Stromal cell of bone marrow (primary cell): ENCODE measurements around the gene UBR3.
"Not testable (repeated sequence)": the region's sequence is repeated elsewhere in the genome, so short reads cannot be mapped to it uniquely, and the experiment has no call there.

Experiments used
- DNase-seq: peaks from one replicate; pipeline ENCODE4 v3.0.0-alpha.2; 2012; ENCODE audit warnings: low read depth

The UBR3 gene

DNA sequence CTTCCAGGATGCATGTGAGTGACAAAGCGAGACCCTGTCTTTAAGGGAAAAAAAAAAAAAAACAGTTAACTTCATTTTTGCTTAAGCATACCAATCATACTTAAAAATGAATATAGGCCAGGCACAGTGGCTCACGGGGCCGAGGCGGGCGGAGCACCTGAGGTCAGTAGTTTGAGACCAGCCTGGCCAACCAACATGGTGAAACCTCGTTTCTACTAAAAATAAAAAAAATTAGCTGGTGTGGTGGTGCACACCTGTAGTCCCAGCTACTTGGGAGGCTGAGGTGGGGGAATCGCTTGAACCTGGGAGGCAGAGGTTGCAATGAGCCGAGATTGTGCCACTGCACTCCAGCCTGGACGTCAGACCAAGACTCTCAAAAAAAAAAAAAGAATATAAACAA lies 44.1 kb downstream of the UBR3 start:
- DNase-seq = not testable (repeated sequence)

DNA sequence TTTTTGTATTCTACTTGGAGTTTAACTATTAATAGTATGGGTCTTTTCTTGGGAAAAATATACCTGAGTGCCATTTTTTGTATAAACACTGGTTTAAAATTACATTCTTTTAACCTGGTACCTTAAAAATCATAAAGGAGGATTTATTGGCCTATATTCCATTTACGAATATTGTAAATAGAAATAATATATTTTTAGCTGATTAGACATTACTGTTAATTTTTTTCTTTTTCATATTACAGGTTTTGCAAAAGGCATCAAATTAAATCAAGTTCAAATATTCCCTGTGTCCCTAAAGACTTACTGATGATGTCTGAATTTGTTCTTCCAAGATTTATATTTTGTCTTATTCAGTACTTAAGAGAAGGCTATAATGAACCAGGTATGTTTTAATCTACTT lies 44.7 kb downstream of the UBR3 start:
- DNase-seq = no peak

DNA sequence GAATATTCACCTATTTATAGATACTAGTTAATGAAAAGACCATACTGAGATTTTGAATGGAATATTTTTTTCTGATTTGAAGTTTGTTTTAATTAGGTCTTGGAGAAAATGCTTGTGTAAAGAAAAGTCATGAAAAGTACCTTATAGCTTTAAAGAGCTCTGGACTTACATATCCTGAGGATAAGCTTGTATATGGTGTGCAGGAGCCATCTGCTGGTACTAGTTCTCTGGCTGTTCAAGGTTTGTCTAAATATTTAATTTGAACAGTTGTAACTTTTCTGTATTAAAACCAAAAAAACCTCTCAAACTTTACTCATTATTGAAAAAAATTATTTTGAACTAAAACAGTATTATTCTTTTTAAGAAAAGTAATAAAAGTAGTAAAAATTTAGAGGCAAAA lies 50.1 kb downstream of the UBR3 start:
- peak; percentile 8 for DNase-seq

DNA sequence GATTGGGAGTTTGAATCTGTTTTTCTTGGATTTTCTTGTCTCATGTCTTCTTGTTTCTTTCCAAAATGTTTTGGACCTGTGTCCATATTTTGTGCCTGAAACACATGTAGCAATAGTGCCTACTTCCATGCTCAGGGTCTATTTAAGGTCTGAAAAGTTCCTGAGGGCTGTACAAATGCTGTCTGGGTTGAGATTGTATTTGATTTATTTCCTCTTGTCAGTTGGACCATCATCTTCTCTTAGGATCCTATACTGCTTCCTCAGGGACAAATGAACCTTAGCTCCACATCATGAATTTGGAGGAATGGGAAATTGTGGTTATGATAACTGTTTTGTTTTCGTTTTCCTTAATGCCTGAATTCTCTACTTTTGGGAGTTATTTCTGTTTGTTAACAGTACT lies 59.9 kb downstream of the UBR3 start:
- no peak for DNase-seq

DNA sequence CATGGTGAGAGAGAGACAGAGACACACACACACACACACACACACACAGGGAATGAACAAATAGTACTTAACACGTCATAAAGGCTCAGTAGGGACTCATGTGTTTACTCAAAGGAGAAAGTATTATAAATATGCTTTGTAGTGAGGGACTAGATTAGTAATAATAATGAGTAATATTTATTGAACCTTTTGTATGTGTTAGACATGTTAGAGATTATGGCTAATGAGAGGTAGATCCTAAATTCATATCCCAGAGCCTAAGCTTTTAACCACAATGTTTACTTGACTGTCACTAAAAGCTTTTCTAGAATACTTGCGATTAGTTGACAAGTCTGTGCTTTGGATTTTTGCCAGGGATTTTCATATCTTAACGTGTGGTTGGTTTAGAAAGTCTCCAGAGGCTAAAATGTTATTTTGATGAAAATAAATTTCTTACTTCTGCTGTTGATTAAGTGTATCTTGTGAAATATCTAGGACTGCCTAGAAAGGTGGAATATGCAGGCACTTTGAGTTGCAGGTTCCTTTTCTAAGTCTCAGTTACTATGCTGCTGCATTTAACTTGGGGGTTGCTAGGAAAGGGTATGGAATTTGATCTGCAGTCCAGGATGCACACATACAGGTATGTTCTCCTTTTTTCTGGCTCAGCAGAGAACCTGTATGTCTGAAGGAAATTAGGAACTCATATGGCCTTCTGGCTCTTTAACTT lies 64.5 kb downstream of the UBR3 start:
- peak; percentile 10 for DNase-seq

DNA sequence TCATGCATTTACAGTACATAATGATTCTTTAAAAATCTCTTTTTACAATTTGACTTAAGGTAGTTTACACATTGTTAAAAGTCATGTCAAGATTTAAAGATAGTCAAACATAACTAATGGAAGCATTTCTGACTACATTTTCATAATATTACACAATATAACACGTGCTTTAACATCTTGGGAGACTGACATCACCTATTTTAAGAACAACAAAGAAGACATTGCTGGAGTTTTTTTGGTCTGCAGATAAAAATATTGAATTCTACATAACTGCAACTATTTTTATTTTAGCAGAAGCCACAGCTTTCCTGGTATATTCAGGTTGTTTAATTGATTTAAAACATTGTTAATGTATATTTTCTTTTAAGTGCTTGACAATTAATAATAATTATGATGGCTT lies 65.7 kb downstream of the UBR3 start:
- DNase-seq = no peak

DNA sequence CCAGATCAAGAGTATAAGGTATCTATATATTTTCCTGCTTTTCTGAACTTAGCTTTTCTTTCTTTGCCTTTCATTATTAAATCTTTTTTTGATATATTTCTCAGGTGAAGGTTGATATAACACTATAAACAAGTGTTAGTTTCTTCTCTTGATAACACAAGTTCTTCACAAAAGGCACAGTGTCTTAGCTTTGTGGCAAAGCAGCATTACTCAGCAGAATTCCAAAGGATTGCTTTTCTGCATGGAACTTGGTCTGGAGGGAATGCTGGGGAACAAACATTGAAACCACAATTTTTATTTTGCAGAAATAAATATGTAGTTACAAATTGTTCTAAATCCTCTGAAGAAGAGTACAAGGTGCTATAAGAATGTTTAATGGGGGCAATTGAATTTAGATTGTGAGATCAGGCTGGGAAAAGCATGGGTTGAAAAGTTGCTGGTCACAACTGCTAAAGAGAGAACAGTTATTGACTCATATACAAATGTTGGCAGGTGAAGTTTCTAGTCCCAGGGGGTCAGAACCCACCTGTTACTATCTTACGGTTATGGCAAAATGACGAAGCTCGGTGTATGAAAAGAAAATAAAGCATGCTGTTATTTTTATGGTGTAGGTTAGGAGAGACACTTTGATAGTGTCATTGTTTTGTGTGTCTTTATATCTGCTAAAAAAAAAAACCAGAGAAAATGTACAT lies 68.2 kb downstream of the UBR3 start:
- peak; percentile 9 for DNase-seq

DNA sequence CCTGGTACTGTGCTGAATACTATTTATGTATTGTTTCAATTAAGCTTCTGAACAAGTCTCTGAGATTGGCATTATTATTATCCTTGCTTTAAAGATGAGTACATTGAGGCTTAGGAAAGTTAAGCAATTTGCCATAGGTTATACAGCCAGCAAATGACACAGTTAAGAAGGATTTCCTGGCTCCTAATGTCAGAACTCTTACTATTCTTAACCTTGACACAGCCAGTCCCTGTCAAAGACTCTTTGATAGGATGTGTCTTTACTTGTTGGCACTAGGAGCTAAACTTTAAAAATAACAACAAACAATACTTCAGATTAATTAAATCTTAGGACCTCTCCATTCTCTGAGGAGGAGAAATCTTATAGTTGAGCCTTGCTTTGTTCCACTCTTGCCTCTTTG lies 70.6 kb downstream of the UBR3 start:
- no peak for DNase-seq

DNA sequence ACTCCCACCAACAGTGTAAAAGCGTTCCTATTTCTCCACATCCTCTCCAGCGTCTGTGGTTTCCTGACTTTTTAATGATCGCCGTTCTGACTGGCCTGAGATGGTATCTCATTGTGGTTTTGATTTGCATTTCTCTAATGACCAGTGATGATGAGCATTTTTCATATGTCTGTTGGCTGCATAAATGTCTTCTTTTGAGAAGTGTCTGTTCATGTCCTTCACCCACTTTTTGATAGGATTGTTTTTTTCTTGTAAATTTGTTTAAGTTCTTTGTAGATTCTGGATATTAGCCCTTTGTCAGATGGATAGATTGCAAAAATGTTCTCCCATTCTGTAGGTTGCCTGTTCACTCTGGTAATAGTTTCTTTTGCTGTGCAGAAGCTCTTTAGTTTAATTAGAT lies 72.8 kb downstream of the UBR3 start:
- DNase-seq = not testable (repeated sequence)

DNA sequence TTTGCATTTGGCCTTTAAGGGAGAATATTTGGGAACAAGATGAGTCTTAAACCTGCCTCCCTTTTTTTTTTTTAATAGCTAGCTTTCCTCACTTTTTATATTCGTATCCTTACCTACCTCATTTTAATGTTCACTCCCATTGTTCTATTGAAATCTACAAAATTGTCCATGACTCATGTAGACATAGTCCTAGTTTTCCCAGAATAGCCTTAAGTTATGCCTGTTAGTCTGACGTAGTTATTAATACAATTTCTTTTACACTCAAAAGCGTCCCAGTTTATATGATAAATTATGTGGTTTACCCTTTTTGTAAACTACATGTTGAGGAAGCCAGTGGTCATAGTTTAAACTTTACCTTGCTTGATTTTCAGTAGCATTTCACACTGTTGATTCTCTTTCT lies 73.4 kb downstream of the UBR3 start:
- DNase-seq = no peak

DNA sequence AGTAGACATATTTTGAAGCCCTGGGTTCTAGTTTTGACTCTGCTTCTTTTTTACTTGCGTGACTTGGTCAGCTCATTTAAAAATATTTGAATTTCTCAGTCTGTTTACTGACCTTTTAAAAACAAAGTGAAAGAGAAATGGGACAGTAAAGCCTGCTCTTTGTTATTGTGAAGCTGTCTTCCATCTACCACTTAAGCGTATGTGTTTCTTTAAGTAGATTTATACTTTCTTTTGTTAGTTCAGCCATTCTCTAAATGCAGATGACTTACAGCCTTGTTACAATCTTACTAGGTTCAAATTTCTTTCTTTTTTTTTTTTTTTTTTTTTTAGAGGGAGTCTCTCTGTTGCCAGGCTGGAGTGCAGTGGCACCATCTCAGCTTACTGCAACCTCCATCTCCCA lies 79.5 kb downstream of the UBR3 start:
- DNase-seq = no peak

DNA sequence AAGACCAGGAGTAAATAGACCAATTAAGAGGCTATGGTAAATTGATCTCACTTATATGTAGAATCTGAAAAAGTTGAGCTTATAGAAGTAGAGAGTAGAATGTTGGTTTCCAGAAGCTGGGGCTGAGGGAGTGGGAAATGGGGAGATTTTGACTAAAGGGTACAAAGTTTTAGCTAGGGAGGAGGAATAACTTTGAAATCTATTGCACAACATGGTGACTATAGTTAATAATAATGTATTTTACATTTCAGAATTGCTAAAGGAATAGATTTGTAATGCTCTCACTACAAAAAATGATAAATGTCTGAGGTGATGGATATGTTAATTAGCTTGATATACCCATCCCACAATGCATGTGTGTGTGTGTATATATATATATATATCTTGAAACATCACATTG lies 82.1 kb downstream of the UBR3 start:
- DNase-seq = no peak

DNA sequence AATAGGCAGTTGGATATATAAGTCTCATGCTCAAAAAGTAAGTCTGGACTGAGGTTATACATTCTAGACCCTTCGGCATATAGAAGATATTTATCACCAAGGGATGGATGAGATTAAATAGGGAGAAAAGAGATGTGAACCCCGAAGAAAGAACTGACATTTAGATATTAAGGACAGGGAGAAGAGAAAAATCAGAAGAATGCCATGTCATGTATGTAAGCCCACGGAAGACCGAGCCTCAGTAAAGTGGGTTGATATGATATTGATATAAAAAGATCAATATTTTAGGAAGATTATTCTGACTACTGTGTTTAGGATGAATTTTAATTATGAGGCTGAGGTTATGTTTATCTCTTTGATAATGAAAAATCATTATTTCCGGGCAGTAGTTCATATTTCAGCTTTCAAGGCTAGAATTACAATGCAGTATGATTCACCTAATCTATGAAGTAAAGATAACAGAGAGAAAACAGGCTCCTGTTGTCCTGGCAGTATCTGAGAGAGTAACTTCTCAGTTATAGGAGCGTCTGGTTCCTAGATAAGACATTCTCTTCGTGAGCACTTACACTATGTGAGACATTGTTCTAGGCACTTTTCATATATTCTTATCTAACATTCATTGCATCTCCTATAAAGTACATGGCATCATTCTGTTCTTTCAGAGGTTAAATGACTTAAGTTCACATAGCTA lies 83.0 kb downstream of the UBR3 start:
- DNase-seq = no peak

DNA sequence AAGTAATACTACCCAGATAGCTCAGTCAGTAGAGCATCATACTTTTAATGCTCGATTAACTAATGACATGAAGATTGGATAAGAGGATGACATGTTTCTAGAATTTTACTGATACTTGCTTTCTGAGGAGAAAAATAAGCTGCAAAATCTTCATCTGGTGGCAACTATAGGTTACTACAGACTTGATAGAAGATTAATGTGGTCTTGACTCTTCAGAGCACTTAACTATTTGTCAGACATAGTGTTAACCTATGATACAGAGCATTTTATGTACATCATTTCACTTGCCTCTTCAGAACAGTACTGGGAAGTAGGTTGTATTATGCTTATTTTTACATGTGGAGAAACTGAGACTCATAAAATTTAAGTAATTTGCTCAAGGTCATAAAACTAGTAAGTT lies 83.9 kb downstream of the UBR3 start:
- DNase-seq = no peak

DNA sequence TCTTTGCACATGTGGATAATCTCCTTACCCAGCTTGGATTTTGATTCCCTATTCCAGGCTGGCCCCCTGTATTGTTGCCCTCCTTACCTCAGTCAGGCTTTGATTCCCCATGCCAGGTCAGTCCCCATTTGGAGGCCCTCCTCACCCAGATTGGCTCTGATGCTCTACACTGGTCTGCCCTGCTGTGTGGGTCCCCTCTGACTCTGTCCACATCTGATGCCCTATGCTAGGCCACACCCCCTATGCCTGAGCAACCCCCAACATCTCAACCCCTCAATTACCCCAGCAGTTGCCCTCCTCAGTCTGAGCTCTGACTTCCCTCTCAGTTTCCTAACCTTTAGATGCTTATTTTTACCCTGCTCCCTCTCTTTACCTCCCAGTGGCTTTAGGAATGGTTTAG lies 89.4 kb downstream of the UBR3 start:
- DNase-seq = no peak

DNA sequence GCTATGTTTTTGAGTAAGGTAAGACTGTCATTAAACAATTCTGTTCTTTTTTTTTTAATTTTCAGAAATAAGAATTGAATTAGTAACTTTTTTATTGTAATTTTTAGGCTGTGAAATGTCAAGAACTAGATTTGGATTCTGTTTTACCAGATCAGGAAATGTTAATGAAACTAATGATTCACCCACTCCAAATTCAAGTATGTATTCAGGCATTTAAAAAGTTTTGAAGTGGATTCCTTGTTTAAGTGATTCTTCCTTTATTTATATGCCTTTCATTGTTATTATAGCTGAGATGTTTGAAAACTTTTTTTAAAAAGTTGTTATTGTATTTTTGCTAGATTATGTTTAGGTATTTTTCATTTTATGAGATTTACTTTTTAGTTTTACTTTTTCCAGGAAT lies 96.7 kb downstream of the UBR3 start:
- no peak for DNase-seq

DNA sequence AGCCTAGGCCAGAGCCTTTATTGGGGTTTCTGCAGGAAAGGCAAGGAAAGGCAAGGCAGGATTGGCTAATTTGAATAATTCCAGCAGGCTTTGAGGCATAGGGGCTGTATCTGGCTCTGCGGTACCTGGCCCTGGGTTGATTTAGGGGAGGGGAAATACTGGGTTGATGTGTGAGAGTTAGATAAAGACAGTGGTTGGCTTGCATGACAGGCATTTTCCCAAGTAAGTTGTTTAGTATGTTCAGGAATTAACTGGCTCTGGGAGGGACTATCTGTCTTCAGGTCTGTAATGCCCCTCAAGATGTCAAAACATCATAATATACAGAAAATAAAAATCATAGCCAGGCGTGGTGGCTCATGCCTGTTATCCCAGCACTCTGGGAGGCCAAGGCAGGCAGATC lies 98.7 kb downstream of the UBR3 start:
- DNase-seq = no peak

DNA sequence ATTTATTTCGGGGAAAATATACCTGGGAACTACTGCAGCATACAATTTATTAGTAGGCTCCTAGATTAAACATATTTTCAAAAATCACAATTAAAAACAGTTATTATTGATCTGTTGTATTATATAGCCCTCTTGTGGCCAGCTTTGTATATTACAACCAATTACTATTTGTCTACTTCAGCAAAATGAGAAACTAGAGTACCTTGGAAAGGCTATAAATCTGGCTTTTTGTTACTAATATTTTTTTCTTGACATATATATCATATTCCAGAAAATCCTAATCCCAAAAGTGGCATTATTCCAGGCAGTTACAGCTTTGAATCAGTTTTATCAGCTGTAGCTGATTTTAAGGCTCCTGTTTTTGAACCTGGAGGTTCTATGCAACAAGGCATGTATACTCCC lies 101.2 kb downstream of the UBR3 start:
- peak; percentile 26 for DNase-seq

DNA sequence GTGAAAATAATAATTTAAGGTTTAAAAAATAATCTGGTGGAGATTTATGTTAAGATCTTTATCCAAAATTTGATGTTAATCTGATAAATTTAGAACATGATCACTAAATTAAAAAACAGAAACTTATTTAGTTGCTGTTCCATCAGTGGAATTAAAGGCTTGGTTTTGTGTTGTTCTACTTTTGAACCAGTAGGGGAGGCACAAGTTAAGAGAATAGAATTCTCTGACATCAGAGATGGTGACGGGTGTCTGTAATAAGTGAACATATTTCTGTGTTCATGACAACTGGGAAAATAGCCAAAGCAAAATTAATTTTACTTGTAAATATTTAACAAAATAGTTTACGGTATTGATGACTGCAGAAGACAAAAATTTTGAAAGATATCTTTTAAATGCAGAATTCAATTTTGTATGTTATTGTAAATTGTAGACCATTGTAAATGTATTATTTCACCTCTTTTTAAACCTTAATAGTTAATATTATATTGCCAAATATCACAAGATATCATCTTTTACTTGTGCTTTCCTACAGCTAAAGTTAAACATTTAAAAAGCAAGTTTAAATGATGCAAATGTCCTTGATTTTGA lies 106.0 kb downstream of the UBR3 start:
- DNase-seq = peak; percentile 30

DNA sequence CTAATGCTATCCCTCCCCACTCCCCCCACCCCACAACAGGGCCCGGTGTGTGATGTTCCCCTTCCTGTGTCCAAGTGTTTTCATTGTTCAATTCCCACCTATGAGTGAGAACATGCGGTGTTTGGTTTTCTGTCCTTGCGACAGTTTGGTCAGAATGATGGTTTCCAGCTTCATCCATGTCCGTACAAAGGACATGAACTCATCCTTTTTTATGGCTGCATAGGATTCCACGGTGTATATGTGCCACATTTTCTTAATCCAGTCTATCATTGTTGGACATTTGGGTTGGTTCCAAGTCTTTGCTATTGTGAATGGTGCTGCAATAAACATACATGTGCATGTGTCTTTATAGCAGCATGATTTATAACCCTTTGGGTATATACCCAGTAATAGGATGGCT lies 109.4 kb downstream of the UBR3 start:
- not testable (repeated sequence) for DNase-seq

DNA sequence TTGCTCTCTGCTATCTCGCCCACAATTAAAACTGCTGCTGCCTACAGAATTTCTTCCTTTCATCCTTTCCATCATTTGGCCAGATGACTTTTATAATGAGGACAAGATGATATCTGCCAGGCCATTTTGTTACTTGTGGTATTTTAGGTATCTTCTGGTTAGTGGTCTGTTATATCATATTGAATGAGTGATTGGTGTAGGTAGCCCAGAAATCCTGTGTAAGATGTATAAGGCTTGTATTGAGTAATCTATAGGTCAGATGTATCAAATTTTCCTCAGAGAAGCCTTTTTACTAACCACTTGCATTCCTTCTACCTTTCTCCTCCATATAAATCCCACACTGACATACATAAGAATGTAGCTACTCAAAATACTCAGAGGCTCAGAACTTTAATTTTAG lies 118.3 kb downstream of the UBR3 start:
- DNase-seq = no peak

DNA sequence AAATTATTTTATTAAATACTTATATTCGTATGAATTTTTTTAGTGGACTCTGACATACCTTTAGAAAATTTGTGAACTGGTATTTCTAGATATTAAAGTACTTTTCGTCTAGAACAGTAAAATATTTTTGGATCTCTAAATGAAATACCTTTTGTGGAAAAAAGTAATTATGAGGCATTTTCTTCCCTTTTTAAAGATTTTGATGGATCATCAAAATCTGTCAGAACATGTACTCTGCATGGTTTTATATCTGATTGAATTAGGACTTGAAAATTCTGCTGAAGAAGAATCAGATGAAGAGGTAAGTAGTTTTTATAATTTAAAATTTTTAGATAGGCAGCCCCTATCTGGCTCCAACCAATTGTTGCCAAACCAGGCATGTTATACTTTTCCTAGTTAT lies 118.8 kb downstream of the UBR3 start:
- no peak for DNase-seq

DNA sequence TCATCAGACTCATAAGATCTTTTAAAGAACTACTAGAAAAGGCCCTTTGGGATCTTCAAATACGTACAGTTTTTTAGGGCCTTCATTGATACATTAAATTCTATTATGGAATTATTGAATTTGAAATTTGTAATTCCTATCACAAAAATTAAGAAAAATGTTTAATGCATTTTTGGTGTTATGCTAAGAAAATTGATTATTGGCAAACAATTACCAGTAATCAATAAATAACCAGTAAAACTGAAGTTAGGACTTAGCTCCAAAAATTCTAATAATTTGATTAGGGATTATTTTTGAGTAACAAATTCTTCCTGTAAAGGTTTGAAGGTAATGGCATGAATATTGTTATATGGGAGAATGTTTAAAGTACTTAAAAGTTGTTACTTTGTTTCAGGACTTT lies 119.3 kb downstream of the UBR3 start:
- no peak for DNase-seq
